B cell (primary cell): ENCODE measurements around the gene LHX6. TPM values are rescaled to one million over a fixed set of nuclear protein-coding genes. Genes with fewer than 3 reads are reported as not detected.

Experiments used
- ATAC-seq: fragments of 200-7000 bp; cut with Tn5 transposase; one replicate; pipeline ENCODE4 v1.10.0; 2021; ENCODE audit warnings: low read depth, mild to moderate bottlenecking, moderate number of reproducible peaks, moderate library complexity
- CTCF ChIA-PET: fragments of 350-600 bp; sonication (Branson Sonifier 250); formaldehyde crosslinking; loops from one replicate; lab custom pipeline; 2021; ENCODE audit warnings: antibody characterized with exemption, inconsistent platforms; lab: Charles Lee
- POLR2A ChIA-PET: fragments of 350-600 bp; sonication (Branson Sonifier 250); formaldehyde crosslinking; loops from one replicate; lab custom pipeline; 2021; ENCODE audit warnings: antibody characterized with exemption; lab: Charles Lee
- DNase-seq: peaks from one replicate; pipeline ENCODE4 v3.0.0; 2013
- H2AFZ ChIP-seq: 2 replicates; pipeline ENCODE4 v1.6.1; 2012; ENCODE audit warnings: mild to moderate bottlenecking, low read depth, low read length; ENCODE audit not compliant: insufficient read depth, poor library complexity, severe bottlenecking
- H3K27ac ChIP-seq, 2 donors: 1 replicate in 1 of 2; 2 replicates in 1 of 2; pipeline ENCODE4 v1.5.1; 2012 to 2013; ENCODE audit warnings: low read length in 2 of 2, mild to moderate bottlenecking in 2 of 2, moderate library complexity in 1 of 2
- H3K27me3 ChIP-seq, 4 experiments: fragments of 200-600 bp in 1 of 4; sonication (generic) in 1 of 4; replicated peaks in 1 of 4; 1 replicate in 2 of 4; 2 replicates in 2 of 4; pipeline versions ENCODE4 v1.6.1 to v1.7.0; 2013 to 2016; ENCODE audit warnings: low read length in 3 of 4, mild to moderate bottlenecking in 2 of 4, mixed read lengths in 1 of 4, moderate library complexity in 1 of 4; ENCODE audit not compliant: insufficient read depth in 4 of 4, control insufficient read depth in 3 of 4; ENCODE audit errors: control extremely low read depth in 1 of 4
- H3K36me3 ChIP-seq, 2 experiments: replicated peaks in 1 of 2; 1 replicate in 1 of 2; 2 replicates in 1 of 2; pipeline versions ENCODE4 v1.6.1 to v1.7.1; 2013; ENCODE audit warnings: low read length in 1 of 2; ENCODE audit not compliant: insufficient read depth in 2 of 2, control insufficient read depth in 1 of 2; ENCODE audit errors: control extremely low read depth in 1 of 2, extremely low read depth in 1 of 2
- H3K4me1 ChIP-seq, 2 donors: fragments of 200-600 bp in 1 of 2; sonication (generic) in 1 of 2; 1 replicate in 1 of 2; 2 replicates in 1 of 2; pipeline versions ENCODE4 v1.5.1 to v1.6.1; 2013 to 2017; ENCODE audit warnings: low read length in 2 of 2; ENCODE audit not compliant: control insufficient read depth in 2 of 2, insufficient read depth in 2 of 2
- H3K4me2 ChIP-seq: replicated peaks from 2 replicates; pipeline ENCODE3; 2012; ENCODE audit warnings: mild to moderate bottlenecking, low read depth, low read length; ENCODE audit not compliant: poor library complexity, severe bottlenecking
- H3K4me3 ChIP-seq, 5 experiments: fragments of 200-600 bp in 1 of 5; sonication (generic) in 1 of 5; 1 replicate in 3 of 5; 2 replicates in 2 of 5; pipeline versions ENCODE4 v1.5.1 to v1.7.0; 2011 to 2016; ENCODE audit warnings: low read length in 4 of 5, mild to moderate bottlenecking in 4 of 5, low read depth in 2 of 5, control low read depth in 1 of 5, moderate library complexity in 1 of 5; ENCODE audit not compliant: insufficient read depth in 1 of 5; ENCODE audit errors: control extremely low read depth in 1 of 5, extremely low read depth in 1 of 5
- H3K79me2 ChIP-seq: fragments of 200-600 bp; sonication (generic); one replicate; pipeline ENCODE4 v1.6.0; 2016; ENCODE audit warnings: low read length; ENCODE audit not compliant: control insufficient read depth, insufficient read depth
- H3K9ac ChIP-seq: fragments of 200-600 bp; sonication (generic); 2 replicates; pipeline ENCODE4 v1.6.1; 2017; ENCODE audit warnings: mild to moderate bottlenecking, low read length, moderate library complexity
- H3K9me3 ChIP-seq, 3 donors: one replicate each; pipeline versions ENCODE4 v1.6.1 to v1.7.1; 2013; ENCODE audit warnings: low read length in 2 of 3; ENCODE audit not compliant: control insufficient read depth in 2 of 3, insufficient read depth in 1 of 3; ENCODE audit errors: control extremely low read depth in 1 of 3
- H4K20me1 ChIP-seq: 2 replicates; pipeline ENCODE4 v1.6.0; 2012; ENCODE audit warnings: mild to moderate bottlenecking, low read length; ENCODE audit not compliant: insufficient read depth, control insufficient read depth, poor library complexity, severe bottlenecking
- H3K27ac Mint-ChIP-seq: one replicate; pipeline ENCODE4 v1.8.0; 2021; ENCODE audit warnings: mixed read lengths
- H3K27me3 Mint-ChIP-seq: one replicate; pipeline ENCODE4 v1.8.0; 2021; ENCODE audit warnings: mixed read lengths
- H3K4me1 Mint-ChIP-seq: one replicate; pipeline ENCODE4 v1.8.0; 2021; ENCODE audit warnings: mixed read lengths
- H3K4me3 Mint-ChIP-seq: one replicate; pipeline ENCODE4 v1.8.0; 2021; ENCODE audit warnings: mixed read lengths
- H3K9me3 Mint-ChIP-seq: one replicate; pipeline ENCODE4 v1.8.0; 2022; ENCODE audit warnings: mixed read lengths; ENCODE audit not compliant: insufficient read depth
- EZH2 ChIP-seq: IDR thresholded peaks from 2 replicates; pipeline ENCODE4 v1.6.1; 2012; ENCODE audit warnings: borderline replicate concordance, low read depth, mild to moderate bottlenecking, moderate library complexity, low read length; ENCODE audit not compliant: insufficient read depth, poor library complexity, severe bottlenecking
- WGBS: methylation state at CpG from one replicate; pipeline ENCODE4 v1.1.5; 2013; ENCODE audit warnings: missing lambda C conversion rate; ENCODE audit not compliant: insufficient coverage; 5-methylcytosine and 5-hydroxymethylcytosine counted together
- intact Hi-C: fragments of 100-400 bp; cut with micrococcal nuclease; formaldehyde crosslinking; loops from one replicate; pipeline ENCODE4 v1.10.0; 2022
- polyA plus RNA-seq: library from polyadenylated mRNA; depleted of rRNA; stranded (reverse); fragments of >200 nt; gene quantifications from 2 replicates; pipeline ENCODE4 v1.2.3, GENCODE V29; 2012
- total RNA-seq, 2 donors: library from RNA; stranded (reverse); fragments of 120-200 nt in 1 of 2; gene quantifications; 1 replicate in 1 of 2; 2 replicates in 1 of 2; pipeline versions ENCODE4 v1.2.3 to v1.2.4, GENCODE V29; 2013 to 2022
- TF ChIP-seq, protein P1 (sequence below): fragments of 200-600 bp; IDR thresholded peaks from one replicate; pipeline ENCODE4 v1.8.0; 2022; ENCODE audit warnings: antibody characterized with exemption, mild to moderate bottlenecking

The LHX6 gene
- total and polyA plus RNA-seq, 2 donors (not counting 1 experiment from before 2014, with no cell fraction given): 0.03 TPM; not detected in 1

DNA sequence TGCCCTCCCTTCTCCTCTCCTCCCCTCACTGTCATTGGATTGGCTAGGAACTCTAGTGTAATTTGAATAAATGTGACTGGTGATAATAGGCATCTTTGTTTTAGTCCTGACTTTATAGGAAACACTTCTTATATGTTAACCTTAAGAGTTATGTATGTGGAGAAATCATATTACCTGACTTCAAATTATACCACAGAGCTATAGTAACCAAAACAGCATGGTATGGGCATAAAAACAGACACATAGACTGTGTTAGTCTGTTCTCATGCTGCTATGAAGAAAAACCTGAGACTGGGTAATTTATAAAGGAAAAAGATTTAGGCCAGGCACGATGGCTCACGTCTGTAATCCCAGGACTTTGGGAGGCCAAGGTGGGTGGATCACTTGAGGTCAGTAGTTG, 45.3 kb upstream of the LHX6 start:
- TF ChIP-seq, protein P1, sequence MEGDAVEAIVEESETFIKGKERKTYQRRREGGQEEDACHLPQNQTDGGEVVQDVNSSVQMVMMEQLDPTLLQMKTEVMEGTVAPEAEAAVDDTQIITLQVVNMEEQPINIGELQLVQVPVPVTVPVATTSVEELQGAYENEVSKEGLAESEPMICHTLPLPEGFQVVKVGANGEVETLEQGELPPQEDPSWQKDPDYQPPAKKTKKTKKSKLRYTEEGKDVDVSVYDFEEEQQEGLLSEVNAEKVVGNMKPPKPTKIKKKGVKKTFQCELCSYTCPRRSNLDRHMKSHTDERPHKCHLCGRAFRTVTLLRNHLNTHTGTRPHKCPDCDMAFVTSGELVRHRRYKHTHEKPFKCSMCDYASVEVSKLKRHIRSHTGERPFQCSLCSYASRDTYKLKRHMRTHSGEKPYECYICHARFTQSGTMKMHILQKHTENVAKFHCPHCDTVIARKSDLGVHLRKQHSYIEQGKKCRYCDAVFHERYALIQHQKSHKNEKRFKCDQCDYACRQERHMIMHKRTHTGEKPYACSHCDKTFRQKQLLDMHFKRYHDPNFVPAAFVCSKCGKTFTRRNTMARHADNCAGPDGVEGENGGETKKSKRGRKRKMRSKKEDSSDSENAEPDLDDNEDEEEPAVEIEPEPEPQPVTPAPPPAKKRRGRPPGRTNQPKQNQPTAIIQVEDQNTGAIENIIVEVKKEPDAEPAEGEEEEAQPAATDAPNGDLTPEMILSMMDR: no peak
- TF ChIP-seq EZH2: no peak
- Mint-ChIP-seq H3K27ac (no peak overlapping the region), H3K4me3 (no peak overlapping the region), H3K27me3 (no peaks in the 10 kb centered on the region), H3K4me1 (peaks cover 15% of the 10 kb centered on the region), H3K9me3 (peaks cover 2% of the 10 kb centered on the region)
- DNase-seq: no peak
- H3K9ac ChIP-seq: no peak overlapping the region
- 96% methylated on average over 2 of the region's 2 CpGs for WGBS
- peaks cover 0 to 26% of the 10 kb centered on the region in 2 experiments for H3K36me3 ChIP-seq
- H3K4me3 ChIP-seq: no peak overlapping the region
- no peaks in the 10 kb centered on the region for H3K4me1 ChIP-seq
- no peak overlapping the region for H3K4me2 ChIP-seq
- no peak for ATAC-seq
- H2AFZ ChIP-seq: no peak overlapping the region
- H3K27ac ChIP-seq: no peak overlapping the region
- H3K9me3 ChIP-seq: peaks cover 0 to 9% (median 9%) of the 10 kb centered on the region in 3 donors
- H3K79me2 ChIP-seq: peaks cover 91% of the 10 kb centered on the region
- intact Hi-C loops: no loop called here
- ChIA-PET POLR2A (no interaction called here), CTCF (no interaction called here)
- peaks cover 18% of the 10 kb centered on the region for H4K20me1 ChIP-seq
- no peaks in the 10 kb centered on the region for H3K27me3 ChIP-seq

DNA sequence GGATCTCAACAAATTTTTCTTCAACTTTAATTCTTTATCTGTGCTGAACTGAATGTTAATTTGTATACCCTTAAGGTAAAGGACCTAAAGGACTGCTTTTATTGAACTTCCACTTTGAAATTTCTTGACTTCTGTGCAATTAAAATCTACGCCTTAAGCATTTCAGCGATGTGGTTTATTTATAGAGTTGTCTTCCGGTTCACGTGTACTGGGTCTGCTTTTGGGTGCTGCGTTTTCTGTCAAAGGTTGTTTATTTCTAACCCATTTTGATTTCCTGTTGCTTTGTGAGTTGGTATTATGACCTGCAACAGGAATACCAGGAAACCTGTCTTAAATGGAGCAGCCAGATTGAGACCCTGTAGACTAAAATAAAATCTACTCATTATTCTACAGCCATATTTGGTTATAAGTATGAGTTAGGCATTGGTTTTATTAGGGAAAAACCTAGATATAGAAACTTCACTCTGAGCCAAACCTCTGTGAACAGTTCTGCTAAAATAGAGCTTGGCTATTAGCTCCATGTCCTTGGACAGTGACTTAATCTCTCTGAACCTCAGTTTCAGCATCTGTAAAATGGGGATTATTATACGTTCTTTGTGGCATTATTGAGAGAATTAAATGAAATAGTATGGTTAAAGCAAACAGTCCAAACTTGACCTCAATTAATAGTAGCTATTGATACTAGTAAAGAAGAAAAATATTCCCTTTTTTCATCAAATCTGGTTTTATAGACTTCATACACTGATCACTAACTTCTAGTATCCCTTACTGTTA, 39.5 kb upstream of the LHX6 start:
- Histone ChIP-seq H3K79me2 (peaks cover 90% of the 10 kb centered on the region), H3K9me3 (no peaks in the 10 kb centered on the region), H2AFZ (no peak overlapping the region), H3K4me1 (peaks cover 20 to 23% of the 10 kb centered on the region in 2 donors), H3K4me3 (no peak overlapping the region), H3K36me3 (peaks cover 0 to 22% of the 10 kb centered on the region in 2 experiments), H3K4me2 (peak overlapping the region; percentile 2), H4K20me1 (peaks cover 8% of the 10 kb centered on the region), H3K27me3 (no peaks in the 10 kb centered on the region), H3K27ac (peak overlapping the region in 1 of 2 donors; percentile 16), H3K9ac (no peak overlapping the region)
- Mint-ChIP-seq H3K4me3 (peak overlapping the region; percentile 10), H3K4me1 (peaks cover 42% of the 10 kb centered on the region), H3K27me3 (no peaks in the 10 kb centered on the region), H3K9me3 (no peaks in the 10 kb centered on the region), H3K27ac (no peak overlapping the region)
- ChIA-PET CTCF (no interaction called here), POLR2A (no interaction called here)
- DNase-seq (no peak), ATAC-seq (no peak)
- 73% methylated on average over 5 of the region's 6 CpGs for WGBS
- intact Hi-C loops: loop anchor here (5.0 to 10.0 kb wide), 3 partner anchors 187 to 1686 kb away; partner anchors contain the start of genes CDK5RAP2 and RABGAP1
- no peak for TF ChIP-seq EZH2
- TF ChIP-seq, protein P1: no peak
